22Rv1 (cell line): ENCODE data around the gene CATSPER1.

Experiments
- CTCF ChIP-seq: fragments of 450-650 bp; IDR thresholded peaks from 2 replicates; pipeline ENCODE4 v1.5.1; 2017; ENCODE audit warnings: mild to moderate bottlenecking
- ZFX ChIP-seq: fragments of 450-650 bp; IDR thresholded peaks from 2 replicates; pipeline ENCODE4 v1.6.1; 2017; ENCODE audit warnings: antibody characterized with exemption, borderline replicate concordance

- TF ChIP-seq CTCF (no peak), ZFX (no peak)
These were observed 17.0 kb upstream of the CATSPER1 start for GRCh38 chr11:66042996-66043906.
